ENCODE measurements around the gene PUS7L. TPM values are rescaled to one million over a fixed set of nuclear protein-coding genes. Genes with fewer than 3 reads are reported as not detected.

Gene PUS7L
- total RNA-seq, 4 donors from 2014 or later: 5.2 to 8.7 (median 6.7) TPM

- H3K9me3 ChIP-seq: no peaks in the 10 kb centered on the region
- TF ChIP-seq POLR2AphosphoS5 (IDR thresholded peaks at IDR 0.05) (no peak), POLR2A (IDR thresholded peaks at IDR 0.05; ENCODE audit: low read depth) (no peak), EP300 (IDR thresholded peaks at IDR 0.05) (no peak)
- TF ChIP-seq, protein P1, sequence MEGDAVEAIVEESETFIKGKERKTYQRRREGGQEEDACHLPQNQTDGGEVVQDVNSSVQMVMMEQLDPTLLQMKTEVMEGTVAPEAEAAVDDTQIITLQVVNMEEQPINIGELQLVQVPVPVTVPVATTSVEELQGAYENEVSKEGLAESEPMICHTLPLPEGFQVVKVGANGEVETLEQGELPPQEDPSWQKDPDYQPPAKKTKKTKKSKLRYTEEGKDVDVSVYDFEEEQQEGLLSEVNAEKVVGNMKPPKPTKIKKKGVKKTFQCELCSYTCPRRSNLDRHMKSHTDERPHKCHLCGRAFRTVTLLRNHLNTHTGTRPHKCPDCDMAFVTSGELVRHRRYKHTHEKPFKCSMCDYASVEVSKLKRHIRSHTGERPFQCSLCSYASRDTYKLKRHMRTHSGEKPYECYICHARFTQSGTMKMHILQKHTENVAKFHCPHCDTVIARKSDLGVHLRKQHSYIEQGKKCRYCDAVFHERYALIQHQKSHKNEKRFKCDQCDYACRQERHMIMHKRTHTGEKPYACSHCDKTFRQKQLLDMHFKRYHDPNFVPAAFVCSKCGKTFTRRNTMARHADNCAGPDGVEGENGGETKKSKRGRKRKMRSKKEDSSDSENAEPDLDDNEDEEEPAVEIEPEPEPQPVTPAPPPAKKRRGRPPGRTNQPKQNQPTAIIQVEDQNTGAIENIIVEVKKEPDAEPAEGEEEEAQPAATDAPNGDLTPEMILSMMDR (IDR thresholded peaks at IDR 0.05): no peak
- no peak overlapping the region for H3K4me3 ChIP-seq
- no peaks in the 10 kb centered on the region for H3K27me3 ChIP-seq
- DNase-seq (ENCODE audit: extremely low spot score): no peak
- peaks cover 1 to 13% (median 10%) of the 10 kb centered on the region in 4 donors for H3K36me3 ChIP-seq
- H3K27ac ChIP-seq (replicated peaks in 1 of 4): no peak overlapping the region
- H3K4me1 ChIP-seq: peaks cover 13 to 20% (median 18%) of the 10 kb centered on the region in 4 donors
- intact Hi-C loops (cut with DNase I): no loop called here
Observed at GRCh38 chr12:43764528-43764927, 5.9 kb upstream of the PUS7L start.

- H3K4me3 ChIP-seq: no peak overlapping the region
- no peaks in the 10 kb centered on the region for H3K9me3 ChIP-seq
- no peak for DNase-seq (ENCODE audit: extremely low spot score)
- TF ChIP-seq POLR2A (IDR thresholded peaks at IDR 0.05; ENCODE audit: low read depth): no peak
- no peak for TF ChIP-seq EP300 (IDR thresholded peaks at IDR 0.05)
- TF ChIP-seq POLR2AphosphoS5 (IDR thresholded peaks at IDR 0.05): no peak
- TF ChIP-seq, protein P1 (IDR thresholded peaks at IDR 0.05): no peak
- no peaks in the 10 kb centered on the region for H3K27me3 ChIP-seq
- intact Hi-C loops (cut with DNase I): no loop called here
- H3K27ac ChIP-seq (replicated peaks in 1 of 4): no peak overlapping the region
- H3K4me1 ChIP-seq: peaks cover 14 to 22% (median 20%) of the 10 kb centered on the region in 4 donors
- H3K36me3 ChIP-seq: peaks cover 0 to 8% (median 4%) of the 10 kb centered on the region in 4 donors
Observed at GRCh38 chr12:43763769-43764168, 5.2 kb upstream of the PUS7L start.

DNA sequence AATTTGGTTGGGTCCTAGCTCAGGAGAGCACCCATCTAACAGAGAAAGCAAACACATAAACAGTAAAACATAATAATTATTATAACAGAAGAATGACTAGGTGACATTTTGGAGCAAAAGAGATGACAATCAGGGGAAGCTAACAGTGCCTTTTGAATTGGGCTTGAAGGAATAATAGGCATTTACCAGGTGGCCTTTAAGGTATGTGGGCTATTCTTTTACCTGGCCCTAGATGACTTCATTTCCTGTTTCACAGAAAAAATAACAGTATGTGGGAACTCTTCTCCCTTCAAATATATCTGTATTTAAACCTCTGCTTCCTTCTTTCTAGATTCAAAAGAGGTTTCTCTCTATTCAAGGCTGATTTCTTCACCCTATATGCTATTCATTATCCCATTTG lies 4.0 kb upstream of the PUS7L start:
- TF ChIP-seq EP300 (IDR thresholded peaks at IDR 0.05): no peak
- TF ChIP-seq POLR2AphosphoS5 (IDR thresholded peaks at IDR 0.05): no peak
- no peak for TF ChIP-seq POLR2A (IDR thresholded peaks at IDR 0.05; ENCODE audit: low read depth)
- intact Hi-C loops (cut with DNase I): no loop called here
- Histone ChIP-seq H3K4me1 (peaks cover 21 to 29% (median 28%) of the 10 kb centered on the region in 4 donors), H3K9me3 (no peaks in the 10 kb centered on the region), H3K4me3 (no peak overlapping the region), H3K27me3 (no peaks in the 10 kb centered on the region), H3K36me3 (no peaks in the 10 kb centered on the region), H3K27ac (replicated peaks in 1 of 4) (no peak overlapping the region)
- DNase-seq (ENCODE audit: extremely low spot score): no peak

DNA sequence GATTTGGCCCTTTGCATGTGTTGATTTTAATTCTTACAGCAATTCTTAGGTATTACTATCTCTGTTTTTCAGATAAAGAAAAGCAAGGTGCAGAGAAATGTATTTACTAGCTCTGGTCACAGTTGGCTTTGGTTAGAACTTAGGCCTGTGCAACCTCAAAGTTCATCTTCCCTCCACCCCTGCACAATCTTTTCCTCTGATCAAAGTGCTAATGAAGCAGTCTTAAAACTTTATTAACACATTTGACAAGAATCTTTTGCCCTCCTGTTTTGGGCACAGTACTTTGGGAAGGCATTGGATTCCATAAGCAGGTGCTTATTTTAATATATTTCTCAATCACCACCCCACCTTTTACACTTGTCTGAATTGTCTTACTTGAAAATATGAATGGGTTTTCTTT lies 2.9 kb upstream of the PUS7L start:
- Histone ChIP-seq H3K9me3 (no peaks in the 10 kb centered on the region), H3K27ac (replicated peaks in 1 of 4) (no peak overlapping the region), H3K36me3 (no peaks in the 10 kb centered on the region), H3K27me3 (no peaks in the 10 kb centered on the region), H3K4me3 (no peak overlapping the region), H3K4me1 (peaks cover 22 to 33% (median 29%) of the 10 kb centered on the region in 4 donors)
- TF ChIP-seq, protein P1 (IDR thresholded peaks at IDR 0.05): no peak
- no peak for DNase-seq (ENCODE audit: extremely low spot score)
- intact Hi-C loops (cut with DNase I): no loop called here

- no peaks in the 10 kb centered on the region for H3K9me3 ChIP-seq
- peaks cover 22 to 33% (median 29%) of the 10 kb centered on the region in 4 donors for H3K4me1 ChIP-seq
- H3K36me3 ChIP-seq: no peaks in the 10 kb centered on the region
- intact Hi-C loops (cut with DNase I): no loop called here
- TF ChIP-seq POLR2A (IDR thresholded peaks at IDR 0.05; ENCODE audit: low read depth): no peak
- no peak for TF ChIP-seq EP300 (IDR thresholded peaks at IDR 0.05)
- TF ChIP-seq, protein P1 (IDR thresholded peaks at IDR 0.05): no peak
- no peak for TF ChIP-seq POLR2AphosphoS5 (IDR thresholded peaks at IDR 0.05)
- H3K4me3 ChIP-seq: peak overlapping the region in 3 of 4 donors; percentile 65 to 75 (median 71)
- 87% methylated on average over 2 of the region's 2 CpGs for WGBS
- H3K27ac ChIP-seq (replicated peaks in 1 of 4): no peak overlapping the region
- H3K27me3 ChIP-seq: no peaks in the 10 kb centered on the region
- no peak for DNase-seq (ENCODE audit: extremely low spot score)
Observed at GRCh38 chr12:43760396-43760795, 1.8 kb upstream of the PUS7L start.

Measured in esophagus muscularis mucosa (tissue), 4 donors.